B cell (primary cell): ENCODE data around the gene LPCAT1. TPM values are rescaled to one million over a fixed set of nuclear protein-coding genes. Genes with fewer than 3 reads are reported as not detected.
A peak's percentile ranks its signal among the peaks of the same experiment; 100 is the strongest.

Source experiments
- ATAC-seq: fragments of 200-7000 bp; cut with Tn5 transposase; one replicate; pipeline ENCODE4 v1.10.0; 2021; ENCODE audit warnings: low read depth, mild to moderate bottlenecking, moderate number of reproducible peaks, moderate library complexity
- CTCF ChIA-PET: fragments of 350-600 bp; sonication (Branson Sonifier 250); formaldehyde crosslinking; loops from one replicate; lab custom pipeline; 2021; ENCODE audit warnings: antibody characterized with exemption, inconsistent platforms; lab: Charles Lee
- POLR2A ChIA-PET: fragments of 350-600 bp; sonication (Branson Sonifier 250); formaldehyde crosslinking; loops from one replicate; lab custom pipeline; 2021; ENCODE audit warnings: antibody characterized with exemption; lab: Charles Lee
- DNase-seq: peaks from one replicate; pipeline ENCODE4 v3.0.0; 2013
- H2AFZ ChIP-seq: 2 replicates; pipeline ENCODE4 v1.6.1; 2012; ENCODE audit warnings: mild to moderate bottlenecking, low read depth, low read length; ENCODE audit not compliant: insufficient read depth, poor library complexity, severe bottlenecking
- H3K27ac ChIP-seq, 2 donors: 1 replicate in 1 of 2; 2 replicates in 1 of 2; pipeline ENCODE4 v1.5.1; 2012 to 2013; ENCODE audit warnings: low read length in 2 of 2, mild to moderate bottlenecking in 2 of 2, moderate library complexity in 1 of 2
- H3K27me3 ChIP-seq, 4 experiments: fragments of 200-600 bp in 1 of 4; sonication (generic) in 1 of 4; replicated peaks in 1 of 4; 1 replicate in 2 of 4; 2 replicates in 2 of 4; pipeline versions ENCODE4 v1.6.1 to v1.7.0; 2013 to 2016; ENCODE audit warnings: low read length in 3 of 4, mild to moderate bottlenecking in 2 of 4, mixed read lengths in 1 of 4, moderate library complexity in 1 of 4; ENCODE audit not compliant: insufficient read depth in 4 of 4, control insufficient read depth in 3 of 4; ENCODE audit errors: control extremely low read depth in 1 of 4
- H3K36me3 ChIP-seq, 2 experiments: replicated peaks in 1 of 2; 1 replicate in 1 of 2; 2 replicates in 1 of 2; pipeline versions ENCODE4 v1.6.1 to v1.7.1; 2013; ENCODE audit warnings: low read length in 1 of 2; ENCODE audit not compliant: insufficient read depth in 2 of 2, control insufficient read depth in 1 of 2; ENCODE audit errors: control extremely low read depth in 1 of 2, extremely low read depth in 1 of 2
- H3K4me1 ChIP-seq, 2 donors: fragments of 200-600 bp in 1 of 2; sonication (generic) in 1 of 2; 1 replicate in 1 of 2; 2 replicates in 1 of 2; pipeline versions ENCODE4 v1.5.1 to v1.6.1; 2013 to 2017; ENCODE audit warnings: low read length in 2 of 2; ENCODE audit not compliant: control insufficient read depth in 2 of 2, insufficient read depth in 2 of 2
- H3K4me2 ChIP-seq: replicated peaks from 2 replicates; pipeline ENCODE3; 2012; ENCODE audit warnings: mild to moderate bottlenecking, low read depth, low read length; ENCODE audit not compliant: poor library complexity, severe bottlenecking
- H3K4me3 ChIP-seq, 5 experiments: fragments of 200-600 bp in 1 of 5; sonication (generic) in 1 of 5; 1 replicate in 3 of 5; 2 replicates in 2 of 5; pipeline versions ENCODE4 v1.5.1 to v1.7.0; 2011 to 2016; ENCODE audit warnings: low read length in 4 of 5, mild to moderate bottlenecking in 4 of 5, low read depth in 2 of 5, control low read depth in 1 of 5, moderate library complexity in 1 of 5; ENCODE audit not compliant: insufficient read depth in 1 of 5; ENCODE audit errors: control extremely low read depth in 1 of 5, extremely low read depth in 1 of 5
- H3K79me2 ChIP-seq: fragments of 200-600 bp; sonication (generic); one replicate; pipeline ENCODE4 v1.6.0; 2016; ENCODE audit warnings: low read length; ENCODE audit not compliant: control insufficient read depth, insufficient read depth
- H3K9ac ChIP-seq: fragments of 200-600 bp; sonication (generic); 2 replicates; pipeline ENCODE4 v1.6.1; 2017; ENCODE audit warnings: mild to moderate bottlenecking, low read length, moderate library complexity
- H3K9me3 ChIP-seq, 3 donors: one replicate each; pipeline versions ENCODE4 v1.6.1 to v1.7.1; 2013; ENCODE audit warnings: low read length in 2 of 3; ENCODE audit not compliant: control insufficient read depth in 2 of 3, insufficient read depth in 1 of 3; ENCODE audit errors: control extremely low read depth in 1 of 3
- H4K20me1 ChIP-seq: 2 replicates; pipeline ENCODE4 v1.6.0; 2012; ENCODE audit warnings: mild to moderate bottlenecking, low read length; ENCODE audit not compliant: insufficient read depth, control insufficient read depth, poor library complexity, severe bottlenecking
- H3K27ac Mint-ChIP-seq: one replicate; pipeline ENCODE4 v1.8.0; 2021; ENCODE audit warnings: mixed read lengths
- H3K27me3 Mint-ChIP-seq: one replicate; pipeline ENCODE4 v1.8.0; 2021; ENCODE audit warnings: mixed read lengths
- H3K4me1 Mint-ChIP-seq: one replicate; pipeline ENCODE4 v1.8.0; 2021; ENCODE audit warnings: mixed read lengths
- H3K4me3 Mint-ChIP-seq: one replicate; pipeline ENCODE4 v1.8.0; 2021; ENCODE audit warnings: mixed read lengths
- H3K9me3 Mint-ChIP-seq: one replicate; pipeline ENCODE4 v1.8.0; 2022; ENCODE audit warnings: mixed read lengths; ENCODE audit not compliant: insufficient read depth
- EZH2 ChIP-seq: IDR thresholded peaks from 2 replicates; pipeline ENCODE4 v1.6.1; 2012; ENCODE audit warnings: borderline replicate concordance, low read depth, mild to moderate bottlenecking, moderate library complexity, low read length; ENCODE audit not compliant: insufficient read depth, poor library complexity, severe bottlenecking
- WGBS: methylation state at CpG from one replicate; pipeline ENCODE4 v1.1.5; 2013; ENCODE audit warnings: missing lambda C conversion rate; ENCODE audit not compliant: insufficient coverage; 5-methylcytosine and 5-hydroxymethylcytosine counted together
- intact Hi-C: fragments of 100-400 bp; cut with micrococcal nuclease; formaldehyde crosslinking; loops from one replicate; pipeline ENCODE4 v1.10.0; 2022
- polyA plus RNA-seq: library from polyadenylated mRNA; depleted of rRNA; stranded (reverse); fragments of >200 nt; gene quantifications from 2 replicates; pipeline ENCODE4 v1.2.3, GENCODE V29; 2012
- total RNA-seq, 2 donors: library from RNA; stranded (reverse); fragments of 120-200 nt in 1 of 2; gene quantifications; 1 replicate in 1 of 2; 2 replicates in 1 of 2; pipeline versions ENCODE4 v1.2.3 to v1.2.4, GENCODE V29; 2013 to 2022
- TF ChIP-seq, protein P1 (sequence below): fragments of 200-600 bp; IDR thresholded peaks from one replicate; pipeline ENCODE4 v1.8.0; 2022; ENCODE audit warnings: antibody characterized with exemption, mild to moderate bottlenecking

LPCAT1 gene
- total and polyA plus RNA-seq, 2 donors (not counting 1 experiment from before 2014, with no cell fraction given): 94.8 to 159 TPM

DNA sequence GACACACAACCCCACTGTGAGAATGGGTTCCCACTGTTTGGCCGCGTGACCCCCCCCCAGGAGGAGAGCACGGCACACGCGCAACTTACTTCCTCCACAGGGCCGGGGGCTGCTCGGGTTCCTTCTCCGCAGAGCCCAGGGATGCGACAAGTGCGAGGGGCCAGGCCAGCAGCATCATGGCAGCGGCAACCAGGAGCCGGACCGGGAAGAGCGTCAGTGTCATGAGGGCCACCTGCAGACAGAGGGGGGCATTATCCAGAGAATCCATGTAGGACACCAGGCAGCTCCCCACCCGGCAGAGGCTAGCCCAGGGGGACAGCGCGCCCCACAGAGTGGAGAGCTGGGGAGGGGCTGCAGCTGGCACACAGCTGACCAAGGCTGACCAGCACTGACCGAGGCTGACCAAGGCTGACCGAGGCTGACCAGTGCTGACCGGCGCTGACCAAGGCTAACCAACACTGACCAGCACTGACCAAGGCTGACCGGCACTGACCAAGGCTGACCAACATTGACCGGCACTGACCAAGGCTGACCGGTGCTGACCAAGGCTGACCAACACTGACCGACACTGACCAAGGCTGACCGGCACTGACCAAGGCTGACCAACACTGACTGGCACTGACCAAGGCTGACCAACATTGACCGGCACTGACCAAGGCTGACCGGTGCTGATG lies 22.3 kb downstream of the LPCAT1 start:
- H2AFZ ChIP-seq: no peak overlapping the region
- H4K20me1 ChIP-seq: peaks cover 7% of the 10 kb centered on the region
- ChIA-PET CTCF (interaction anchor here (1.0 to 4.4 kb wide), 4 partner anchors 10 to 20 kb away, joined by 3 to 81 read pairs (median 19); no protein-coding TSS in a partner anchor), POLR2A (interaction anchor here (2.0 to 3.4 kb wide), 3 partner anchors 11 to 35 kb away, joined by 10 to 36 read pairs (median 28); no protein-coding TSS in a partner anchor)
- Mint-ChIP-seq H3K9me3 (no peaks in the 10 kb centered on the region), H3K27ac (peak overlapping the region; percentile 81), H3K4me3 (peak overlapping the region; percentile 54), H3K4me1 (peaks cover 87% of the 10 kb centered on the region), H3K27me3 (no peaks in the 10 kb centered on the region)
- H3K9ac ChIP-seq: peak overlapping the region; percentile 11
- DNase-seq: no peak
- H3K4me2 ChIP-seq: peak overlapping the region; percentile 77
- no peak for TF ChIP-seq EZH2
- TF ChIP-seq, protein P1, sequence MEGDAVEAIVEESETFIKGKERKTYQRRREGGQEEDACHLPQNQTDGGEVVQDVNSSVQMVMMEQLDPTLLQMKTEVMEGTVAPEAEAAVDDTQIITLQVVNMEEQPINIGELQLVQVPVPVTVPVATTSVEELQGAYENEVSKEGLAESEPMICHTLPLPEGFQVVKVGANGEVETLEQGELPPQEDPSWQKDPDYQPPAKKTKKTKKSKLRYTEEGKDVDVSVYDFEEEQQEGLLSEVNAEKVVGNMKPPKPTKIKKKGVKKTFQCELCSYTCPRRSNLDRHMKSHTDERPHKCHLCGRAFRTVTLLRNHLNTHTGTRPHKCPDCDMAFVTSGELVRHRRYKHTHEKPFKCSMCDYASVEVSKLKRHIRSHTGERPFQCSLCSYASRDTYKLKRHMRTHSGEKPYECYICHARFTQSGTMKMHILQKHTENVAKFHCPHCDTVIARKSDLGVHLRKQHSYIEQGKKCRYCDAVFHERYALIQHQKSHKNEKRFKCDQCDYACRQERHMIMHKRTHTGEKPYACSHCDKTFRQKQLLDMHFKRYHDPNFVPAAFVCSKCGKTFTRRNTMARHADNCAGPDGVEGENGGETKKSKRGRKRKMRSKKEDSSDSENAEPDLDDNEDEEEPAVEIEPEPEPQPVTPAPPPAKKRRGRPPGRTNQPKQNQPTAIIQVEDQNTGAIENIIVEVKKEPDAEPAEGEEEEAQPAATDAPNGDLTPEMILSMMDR: no peak
- H3K27me3 ChIP-seq: no peaks in the 10 kb centered on the region
- peaks cover 0 to 3% (median 0%) of the 10 kb centered on the region in 3 donors for H3K9me3 ChIP-seq
- WGBS: 95% methylated on average over 28 of the region's 28 CpGs
- intact Hi-C loops: no loop called here
- H3K36me3 ChIP-seq: peaks cover 0 to 26% of the 10 kb centered on the region in 2 experiments
- peak overlapping the region; percentile 91 to 96 for H3K27ac ChIP-seq
- H3K4me3 ChIP-seq: no peak overlapping the region
- H3K4me1 ChIP-seq: peaks cover 100% of the 10 kb centered on the region in 2 donors
- ATAC-seq: no peak
- peaks cover 88% of the 10 kb centered on the region for H3K79me2 ChIP-seq
